Measurements from ENCODE around the gene SLC16A11.
A peak's percentile ranks its signal among the peaks of the same experiment; 100 is the strongest.

SLC16A11 gene

GRCh38 chr17:7017827-7018200 is 26.1 kb downstream of the SLC16A11 start:
- H3K79me2 ChIP-seq (ENCODE audit: insufficient read depth, low read length) = peaks cover 27% of the 10 kb centered on the region
- peak overlapping the region; percentile 95 for H3K4me2 ChIP-seq (ENCODE audit: low read depth, low read length, poor library complexity, severe bottlenecking)
- peaks cover 9% of the 10 kb centered on the region for H3F3A ChIP-seq (ENCODE audit: low read depth)
- H3K9ac ChIP-seq (ENCODE audit: low read depth, low read length, poor library complexity, severe bottlenecking) = peak overlapping the region; percentile 65
- no peaks in the 10 kb centered on the region for H3K9me2 ChIP-seq (replicated peaks; ENCODE audit: low read depth, low read length)
- no peaks in the 10 kb centered on the region for H3K36me3 ChIP-seq (ENCODE audit: insufficient read depth, low read length)
- no peaks in the 10 kb centered on the region for H3K27me3 ChIP-seq (ENCODE audit: insufficient read depth, low read length, poor library complexity, severe bottlenecking)
- peaks cover 48% of the 10 kb centered on the region for H3K4me1 ChIP-seq (ENCODE audit: insufficient read depth, low read length, poor library complexity, severe bottlenecking)
- H4K20me1 ChIP-seq (ENCODE audit: insufficient read depth, low read length, poor library complexity, severe bottlenecking) = peaks cover 11% of the 10 kb centered on the region
- 0 out of 2 replicates have a peak overlapping the region, but pooled peaks have one; percentile 33 for H2AFZ ChIP-seq (ENCODE audit: low read length)
- H3K9me3 ChIP-seq (ENCODE audit: insufficient read depth, low read depth, low read length) = no peaks in the 10 kb centered on the region
- TF ChIP-seq, protein P1, sequence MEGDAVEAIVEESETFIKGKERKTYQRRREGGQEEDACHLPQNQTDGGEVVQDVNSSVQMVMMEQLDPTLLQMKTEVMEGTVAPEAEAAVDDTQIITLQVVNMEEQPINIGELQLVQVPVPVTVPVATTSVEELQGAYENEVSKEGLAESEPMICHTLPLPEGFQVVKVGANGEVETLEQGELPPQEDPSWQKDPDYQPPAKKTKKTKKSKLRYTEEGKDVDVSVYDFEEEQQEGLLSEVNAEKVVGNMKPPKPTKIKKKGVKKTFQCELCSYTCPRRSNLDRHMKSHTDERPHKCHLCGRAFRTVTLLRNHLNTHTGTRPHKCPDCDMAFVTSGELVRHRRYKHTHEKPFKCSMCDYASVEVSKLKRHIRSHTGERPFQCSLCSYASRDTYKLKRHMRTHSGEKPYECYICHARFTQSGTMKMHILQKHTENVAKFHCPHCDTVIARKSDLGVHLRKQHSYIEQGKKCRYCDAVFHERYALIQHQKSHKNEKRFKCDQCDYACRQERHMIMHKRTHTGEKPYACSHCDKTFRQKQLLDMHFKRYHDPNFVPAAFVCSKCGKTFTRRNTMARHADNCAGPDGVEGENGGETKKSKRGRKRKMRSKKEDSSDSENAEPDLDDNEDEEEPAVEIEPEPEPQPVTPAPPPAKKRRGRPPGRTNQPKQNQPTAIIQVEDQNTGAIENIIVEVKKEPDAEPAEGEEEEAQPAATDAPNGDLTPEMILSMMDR (conservative IDR thresholded peaks at IDR 0.05; ENCODE audit: low read length) = no peak
- no peak for TF ChIP-seq EZH2phosphoT487 (IDR thresholded peaks at IDR 0.05; ENCODE audit: borderline replicate concordance)
- peak overlapping the region; percentile 31 for H3K4me3 ChIP-seq (ENCODE audit: low read length, poor library complexity, severe bottlenecking)

DNA sequence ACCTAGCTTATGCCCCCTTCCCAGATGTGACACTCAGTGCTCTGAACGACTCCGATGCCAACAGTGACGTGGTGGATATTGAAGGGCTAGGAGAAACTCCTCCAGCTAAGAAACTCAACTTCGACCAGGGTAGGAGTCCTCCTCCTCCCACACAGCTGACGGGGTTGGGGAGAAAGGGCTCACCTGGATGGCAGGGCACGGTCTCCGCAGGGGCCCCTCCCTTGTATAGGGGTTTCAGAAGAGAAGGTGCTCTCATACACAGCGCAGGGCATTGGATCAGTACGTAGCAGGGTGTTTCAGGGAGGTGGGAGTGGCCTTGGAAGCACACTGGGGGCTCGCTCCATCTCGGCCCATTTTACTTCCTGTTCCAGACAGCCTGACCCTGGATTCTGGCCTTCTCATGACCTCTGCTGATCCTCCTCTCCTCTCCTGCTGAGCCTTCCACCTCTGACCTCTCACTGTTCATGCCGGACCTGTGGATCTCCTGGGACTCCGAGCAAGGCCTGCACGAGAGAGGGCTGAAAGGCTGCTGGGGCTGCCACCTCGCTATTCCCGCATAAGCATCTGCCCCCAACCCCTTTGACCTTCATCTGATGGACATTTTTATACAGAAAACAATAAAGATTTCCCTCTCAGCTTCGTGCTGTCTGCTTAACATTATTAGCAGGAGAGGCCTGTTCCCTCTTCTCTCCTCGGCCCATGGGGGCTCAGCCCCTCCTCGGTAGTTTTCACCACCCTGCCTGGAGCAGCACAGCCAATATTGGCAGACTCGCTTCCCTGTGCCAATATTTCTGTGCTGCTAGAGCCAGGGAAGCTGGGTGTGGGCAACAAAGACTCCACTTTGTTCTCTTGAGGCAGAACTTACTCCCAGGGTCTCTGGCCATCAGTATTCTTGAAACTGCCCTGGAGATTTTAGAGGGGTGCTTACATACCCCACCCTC is 26.7 kb downstream of the SLC16A11 start:
- Histone ChIP-seq H3K9me2 (replicated peaks; ENCODE audit: low read depth, low read length) (no peaks in the 10 kb centered on the region), H2AFZ (ENCODE audit: low read length) (no peak overlapping the region), H3K4me1 (ENCODE audit: insufficient read depth, low read length, poor library complexity, severe bottlenecking) (peaks cover 48% of the 10 kb centered on the region), H3K36me3 (ENCODE audit: insufficient read depth, low read length) (no peaks in the 10 kb centered on the region), H3K9me3 (ENCODE audit: insufficient read depth, low read depth, low read length) (no peaks in the 10 kb centered on the region), H3K9ac (ENCODE audit: low read depth, low read length, poor library complexity, severe bottlenecking) (peak overlapping the region; percentile 96), H4K20me1 (ENCODE audit: insufficient read depth, low read length, poor library complexity, severe bottlenecking) (peaks cover 11% of the 10 kb centered on the region), H3K4me2 (ENCODE audit: low read depth, low read length, poor library complexity, severe bottlenecking) (peak overlapping the region; percentile 95), H3F3A (ENCODE audit: low read depth) (peaks cover 9% of the 10 kb centered on the region), H3K27me3 (ENCODE audit: insufficient read depth, low read length, poor library complexity, severe bottlenecking) (no peaks in the 10 kb centered on the region), H3K79me2 (ENCODE audit: insufficient read depth, low read length) (peaks cover 32% of the 10 kb centered on the region), H3K4me3 (ENCODE audit: low read length, poor library complexity, severe bottlenecking) (peak overlapping the region; percentile 31)
- TF ChIP-seq, protein P1 (conservative IDR thresholded peaks at IDR 0.05; ENCODE audit: low read length) = no peak
- no peak for TF ChIP-seq EZH2phosphoT487 (IDR thresholded peaks at IDR 0.05; ENCODE audit: borderline replicate concordance)

DNA sequence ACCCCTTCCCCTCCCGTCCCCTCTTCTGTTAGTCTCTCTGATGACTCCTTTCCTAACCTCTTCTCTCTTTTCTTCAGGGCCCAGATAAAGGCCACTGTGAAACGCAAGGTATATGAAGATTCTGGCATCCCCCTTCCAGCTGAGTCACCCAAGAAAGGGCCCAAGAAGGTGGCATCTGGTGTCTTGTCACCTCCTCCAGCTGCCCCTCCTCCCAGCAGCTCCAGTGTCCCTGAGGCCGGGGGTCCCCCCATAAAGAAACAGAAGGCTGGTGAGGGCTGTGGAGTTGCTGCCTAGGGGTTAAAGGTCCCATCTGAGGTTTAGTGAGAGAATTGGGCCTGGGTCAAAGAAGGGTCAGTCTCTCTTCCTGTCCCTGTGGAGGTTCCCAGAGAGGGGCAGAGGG is 27.5 kb downstream of the SLC16A11 start:
- H3K9me2 ChIP-seq (replicated peaks; ENCODE audit: low read depth, low read length) = no peaks in the 10 kb centered on the region
- H2AFZ ChIP-seq (ENCODE audit: low read length) = no peak overlapping the region
- H3F3A ChIP-seq (ENCODE audit: low read depth) = peaks cover 9% of the 10 kb centered on the region
- no peak for TF ChIP-seq EZH2phosphoT487 (IDR thresholded peaks at IDR 0.05; ENCODE audit: borderline replicate concordance)
- TF ChIP-seq, protein P1 (conservative IDR thresholded peaks at IDR 0.05; ENCODE audit: low read length) = no peak
- no peaks in the 10 kb centered on the region for H3K27me3 ChIP-seq (ENCODE audit: insufficient read depth, low read length, poor library complexity, severe bottlenecking)
- H3K36me3 ChIP-seq (ENCODE audit: insufficient read depth, low read length) = no peaks in the 10 kb centered on the region
- H3K4me2 ChIP-seq (ENCODE audit: low read depth, low read length, poor library complexity, severe bottlenecking) = peak overlapping the region; percentile 95
- peaks cover 11% of the 10 kb centered on the region for H4K20me1 ChIP-seq (ENCODE audit: insufficient read depth, low read length, poor library complexity, severe bottlenecking)
- peaks cover 39% of the 10 kb centered on the region for H3K79me2 ChIP-seq (ENCODE audit: insufficient read depth, low read length)
- peak overlapping the region; percentile 96 for H3K9ac ChIP-seq (ENCODE audit: low read depth, low read length, poor library complexity, severe bottlenecking)
- H3K4me1 ChIP-seq (ENCODE audit: insufficient read depth, low read length, poor library complexity, severe bottlenecking) = peaks cover 50% of the 10 kb centered on the region
- H3K9me3 ChIP-seq (ENCODE audit: insufficient read depth, low read depth, low read length) = no peaks in the 10 kb centered on the region
- peak overlapping the region; percentile 91 for H3K4me3 ChIP-seq (ENCODE audit: low read length, poor library complexity, severe bottlenecking)

Measured in Loucy (cell line).